Measurements from ENCODE around the gene FNDC3A.

GRCh38 chr13:48928757-48929430 lies 46.8 kb upstream of the FNDC3A start:
- TF ChIP-seq ZNF274 (IDR thresholded peaks at IDR 0.05; ENCODE audit: low read depth, low read length) (no peak), YY1 (IDR thresholded peaks at IDR 0.05; ENCODE audit: insufficient read depth, insufficient read length) (no peak), SUZ12 (IDR thresholded peaks at IDR 0.05; ENCODE audit: extremely low read depth, insufficient read depth, insufficient read length) (no peak)

Data from NT2/D1 (cell line).